Upper lobe of left lung (tissue), 6 donors: ENCODE data around the gene NT5C2. TPM values are rescaled to one million over a fixed set of nuclear protein-coding genes. Genes with fewer than 3 reads are reported as not detected.

Experiments
- ATAC-seq, 2 donors: fragments of 200-7000 bp; cut with Tn5 transposase; one replicate each; pipeline ENCODE4 v1.9.1; 2022; ENCODE audit warnings: mild to moderate bottlenecking in 2 of 2, moderate library complexity in 2 of 2; ENCODE audit not compliant: low FRiP score in 2 of 2
- DNase-seq, 2 donors: peaks; one replicate each; pipeline ENCODE4 v3.0.0-alpha.2; 2019 to 2020
- H3K27ac ChIP-seq, 4 donors: fragments of 200-600 bp; sonication (generic); one replicate each; pipeline ENCODE4 v1.5.1; 2016 to 2019
- H3K27me3 ChIP-seq, 4 donors: fragments of 200-600 bp; sonication (generic); one replicate each; pipeline ENCODE4 v1.5.1; 2017 to 2019
- H3K36me3 ChIP-seq, 4 donors: fragments of 200-600 bp; sonication (generic); one replicate each; pipeline ENCODE4 v1.5.1; 2016 to 2019
- H3K4me1 ChIP-seq, 4 donors: fragments of 200-600 bp; sonication (generic); one replicate each; pipeline ENCODE4 v1.5.1; 2018 to 2019
- H3K4me3 ChIP-seq, 4 donors: fragments of 200-600 bp; sonication (generic); one replicate each; pipeline ENCODE4 v1.5.1; 2017 to 2019; ENCODE audit warnings: mild to moderate bottlenecking in 2 of 4, moderate library complexity in 1 of 4
- H3K9me3 ChIP-seq, 4 donors: fragments of 200-600 bp; sonication (generic); one replicate each; pipeline ENCODE4 v1.5.1; 2018 to 2019
- CTCF ChIP-seq, 6 experiments: fragments of 450-650 bp in 4 of 6; fragments of 200-600 bp in 2 of 6; sonication (generic) in 2 of 6; IDR thresholded peaks; one replicate each; pipeline ENCODE4 v1.5.1; 2016 to 2019; ENCODE audit warnings: antibody characterized with exemption in 6 of 6
- EP300 ChIP-seq, 4 donors: sonication (generic); formaldehyde crosslinking; IDR thresholded peaks; one replicate each; pipeline ENCODE4 v1.5.1; 2017; ENCODE audit warnings: antibody characterized with exemption in 4 of 4, control low read depth in 2 of 4
- POLR2A ChIP-seq, 4 donors: fragments of 450-650 bp; IDR thresholded peaks; one replicate each; pipeline ENCODE4 v1.5.1; 2016 to 2017; ENCODE audit warnings: antibody characterized with exemption in 4 of 4, mild to moderate bottlenecking in 2 of 4
- POLR2AphosphoS5 ChIP-seq, 2 donors: sonication (generic); formaldehyde crosslinking; IDR thresholded peaks; one replicate each; pipeline ENCODE4 v1.5.1; 2017; ENCODE audit warnings: antibody characterized with exemption in 2 of 2
- WGBS, 2 donors: methylation state at CpG; one replicate each; pipeline ENCODE4 v1.1.5; 2017 to 2018; 5-methylcytosine and 5-hydroxymethylcytosine counted together
- total RNA-seq, 6 donors: library from RNA; depleted of rRNA in 4 of 6; stranded (reverse); fragments of >200 nt in 4 of 6; gene quantifications; one replicate each; pipeline versions ENCODE4 v1.1.0 to v1.2.1, GENCODE V29; 2016 to 2021
- donor health status: DM: no; HTN: no; CAD: no; lungs with moderate emphysema.
- donor health status: DM: no; HTN: yes; CAD: no; lungs with severe emphysema.

The NT5C2 gene
- total RNA-seq, 6 donors from 2014 or later: 47.4 to 122 (median 85.1) TPM

- no peak for ATAC-seq
- peaks cover 0 to 14% (median 4%) of the 10 kb centered on the region in 4 donors for H3K4me1 ChIP-seq
These were observed 138.5 kb downstream of the NT5C2 start for GRCh38 chr10:103054621-103055020.

GRCh38 chr10:103053659-103054581 lies 139.2 kb downstream of the NT5C2 start:
- H3K4me3 ChIP-seq: peak overlapping the region in 3 of 4 donors; percentile 18 to 35 (median 34)
- 39 to 42% methylated on average over 20 of the region's 20 CpGs for WGBS, 2 donors
- TF ChIP-seq CTCF (IDR thresholded peaks at IDR 0.05) (peak in 3 of 6 experiments; percentile 9 to 16 (median 14)), EP300 (IDR thresholded peaks at IDR 0.05) (no peak)
- peaks cover 0 to 14% (median 4%) of the 10 kb centered on the region in 4 donors for H3K4me1 ChIP-seq
- peaks cover 0 to 5% (median 2%) of the 10 kb centered on the region in 4 donors for H3K36me3 ChIP-seq
- peak; percentile 77 to 85 for DNase-seq
- ATAC-seq: peak; percentile 85 to 95
- H3K27me3 ChIP-seq: no peaks in the 10 kb centered on the region
- H3K27ac ChIP-seq: peak overlapping the region in 2 of 4 donors; percentile 6 to 55
- no peaks in the 10 kb centered on the region for H3K9me3 ChIP-seq

More at GRCh38 chr10:103054621-103055020, 138.5 kb downstream of the NT5C2 start:
- WGBS, 2 donors: 78 to 83% methylated on average over 3 of the region's 3 CpGs
- H3K9me3 ChIP-seq: no peaks in the 10 kb centered on the region
- H3K27me3 ChIP-seq: no peaks in the 10 kb centered on the region
- TF ChIP-seq CTCF (IDR thresholded peaks at IDR 0.05): no peak
- no peak for TF ChIP-seq EP300 (IDR thresholded peaks at IDR 0.05)
- no peak for TF ChIP-seq POLR2AphosphoS5 (IDR thresholded peaks at IDR 0.05)
- no peak for TF ChIP-seq POLR2A (IDR thresholded peaks at IDR 0.05)
- DNase-seq: peak in 1 of 2 donors; percentile 14
- H3K4me3 ChIP-seq: no peak overlapping the region
- peak overlapping the region in 1 of 4 donors; percentile 55 for H3K27ac ChIP-seq
- peaks cover 0 to 5% (median 2%) of the 10 kb centered on the region in 4 donors for H3K36me3 ChIP-seq

DNA sequence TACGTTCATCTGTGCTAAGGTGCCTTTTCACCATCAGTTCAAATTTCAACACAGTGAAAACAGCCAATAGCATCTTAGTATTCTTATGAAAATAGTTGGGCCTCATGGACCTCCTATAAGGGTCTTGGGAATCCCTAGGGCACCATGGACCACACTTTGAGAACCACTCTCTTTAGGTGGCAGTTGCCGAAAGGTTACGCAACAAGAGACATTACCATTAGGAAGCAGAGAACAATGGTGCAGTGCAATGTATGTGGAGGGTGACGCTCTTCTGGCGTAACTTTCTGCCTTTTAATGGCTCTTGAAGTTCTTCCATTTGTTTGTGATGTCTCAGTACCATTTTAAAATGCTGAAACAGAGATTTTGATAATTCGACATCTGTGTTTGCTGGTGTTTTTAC lies 143.8 kb downstream of the NT5C2 start:
- TF ChIP-seq POLR2AphosphoS5 (IDR thresholded peaks at IDR 0.05) (no peak), POLR2A (IDR thresholded peaks at IDR 0.05) (no peak), CTCF (IDR thresholded peaks at IDR 0.05) (no peak), EP300 (IDR thresholded peaks at IDR 0.05) (no peak)
- ATAC-seq (no peak), DNase-seq (no peak)
- Histone ChIP-seq H3K4me3 (no peak overlapping the region), H3K27ac (no peak overlapping the region), H3K36me3 (no peaks in the 10 kb centered on the region), H3K4me1 (peaks cover 0 to 10% (median 4%) of the 10 kb centered on the region in 4 donors), H3K9me3 (no peaks in the 10 kb centered on the region), H3K27me3 (no peaks in the 10 kb centered on the region)
- 88 to 91% methylated on average over 6 of the region's 6 CpGs for WGBS, 2 donors

DNA sequence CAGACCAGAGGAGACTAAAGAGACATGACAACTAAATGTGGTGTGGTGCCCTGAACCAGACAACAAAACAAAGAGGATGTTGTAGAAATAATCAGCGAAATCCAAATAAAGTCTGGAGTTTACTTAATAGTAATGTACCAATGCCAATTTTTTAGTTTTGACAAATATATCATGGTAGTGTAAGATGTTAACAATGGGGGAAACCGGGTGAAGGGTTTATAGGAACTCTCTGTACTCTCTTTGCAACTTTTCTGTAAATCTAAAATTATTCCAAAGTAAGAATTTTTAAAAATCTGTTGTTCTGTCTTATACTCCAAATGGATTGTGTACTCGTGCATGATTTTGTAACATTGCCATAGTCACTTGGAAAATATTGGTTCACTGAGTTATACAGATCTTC lies 145.7 kb downstream of the NT5C2 start:
- Histone ChIP-seq H3K4me3 (no peak overlapping the region), H3K36me3 (no peaks in the 10 kb centered on the region), H3K27ac (no peak overlapping the region), H3K4me1 (no peaks in the 10 kb centered on the region), H3K9me3 (no peaks in the 10 kb centered on the region), H3K27me3 (no peaks in the 10 kb centered on the region)
- DNase-seq (no peak), ATAC-seq (no peak)
- 83 to 95% methylated on average over 3 of the region's 3 CpGs for WGBS, 2 donors
- no peak for TF ChIP-seq EP300 (IDR thresholded peaks at IDR 0.05)
- no peak for TF ChIP-seq POLR2A (IDR thresholded peaks at IDR 0.05)

DNA sequence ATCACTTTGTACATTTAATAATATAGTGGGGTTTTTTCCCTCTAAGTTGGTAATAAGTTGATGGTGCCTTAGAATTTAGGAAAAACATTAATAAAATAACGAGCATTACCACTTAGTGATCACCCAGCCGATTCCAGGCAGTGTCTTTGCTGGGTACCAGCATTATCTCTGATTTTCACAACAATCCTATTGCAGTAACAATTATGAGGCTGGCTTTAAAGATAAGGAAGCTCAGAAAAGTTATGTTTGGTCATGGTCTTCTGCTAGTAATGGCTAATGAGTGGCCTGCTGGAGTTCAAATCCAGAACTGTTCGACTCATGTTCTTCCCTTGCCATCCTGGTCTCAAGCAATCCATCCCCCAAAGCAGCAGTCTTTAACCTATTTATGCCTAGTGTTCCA lies 147.1 kb downstream of the NT5C2 start:
- H3K9me3 ChIP-seq: no peaks in the 10 kb centered on the region
- H3K4me3 ChIP-seq: no peak overlapping the region
- TF ChIP-seq POLR2AphosphoS5 (IDR thresholded peaks at IDR 0.05): no peak
- TF ChIP-seq POLR2A (IDR thresholded peaks at IDR 0.05): no peak
- no peak for TF ChIP-seq CTCF (IDR thresholded peaks at IDR 0.05)
- no peak for TF ChIP-seq EP300 (IDR thresholded peaks at IDR 0.05)
- ATAC-seq (no peak), DNase-seq (no peak)
- no peaks in the 10 kb centered on the region for H3K36me3 ChIP-seq
- WGBS, 2 donors: 94 to 95% methylated on average over 3 of the region's 3 CpGs
- H3K27ac ChIP-seq: no peak overlapping the region
- H3K27me3 ChIP-seq: no peaks in the 10 kb centered on the region
- no peaks in the 10 kb centered on the region for H3K4me1 ChIP-seq
